ENCODE measurements around the gene BRD3OS. TPM values are rescaled to one million over a fixed set of nuclear protein-coding genes. Genes with fewer than 3 reads are reported as not detected.

BRD3OS gene
- total RNA-seq, 1 donor from 2014 or later, result 20.2 TPM

DNA sequence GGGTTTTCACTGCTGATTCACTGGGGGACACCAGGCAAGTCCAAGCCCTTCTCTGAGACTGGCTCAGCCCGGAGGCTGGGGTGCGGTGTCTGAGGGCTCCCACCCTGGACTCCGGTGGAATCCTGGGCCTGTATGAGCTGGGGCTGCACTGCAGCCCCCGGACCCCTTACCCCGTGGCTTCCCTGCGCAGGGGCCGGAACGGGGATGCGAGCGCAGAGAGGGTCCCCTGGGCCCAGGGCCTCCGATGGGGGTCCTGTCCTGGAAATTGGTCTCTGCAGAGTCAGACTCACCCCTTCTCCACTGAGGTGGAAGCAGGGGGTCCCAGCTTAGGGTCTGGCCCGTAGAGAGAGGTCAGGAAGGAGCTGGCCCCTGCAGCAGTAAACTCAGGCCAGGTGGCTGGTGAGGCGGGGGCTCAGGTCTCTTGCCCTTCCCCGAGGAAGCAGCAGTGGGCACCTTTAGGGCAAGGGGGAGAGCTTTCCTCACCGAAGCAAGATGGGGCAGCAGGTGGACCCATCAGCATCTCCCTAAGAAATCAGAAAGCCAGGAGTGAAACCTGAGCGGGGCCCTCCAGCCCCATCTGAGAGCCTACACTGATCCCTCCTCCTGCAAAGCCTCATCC lies 31.5 kb upstream of the BRD3OS start:
- FAIRE-seq (no peak), DNase-seq (ENCODE audit: low read depth) (no peak)

DNA sequence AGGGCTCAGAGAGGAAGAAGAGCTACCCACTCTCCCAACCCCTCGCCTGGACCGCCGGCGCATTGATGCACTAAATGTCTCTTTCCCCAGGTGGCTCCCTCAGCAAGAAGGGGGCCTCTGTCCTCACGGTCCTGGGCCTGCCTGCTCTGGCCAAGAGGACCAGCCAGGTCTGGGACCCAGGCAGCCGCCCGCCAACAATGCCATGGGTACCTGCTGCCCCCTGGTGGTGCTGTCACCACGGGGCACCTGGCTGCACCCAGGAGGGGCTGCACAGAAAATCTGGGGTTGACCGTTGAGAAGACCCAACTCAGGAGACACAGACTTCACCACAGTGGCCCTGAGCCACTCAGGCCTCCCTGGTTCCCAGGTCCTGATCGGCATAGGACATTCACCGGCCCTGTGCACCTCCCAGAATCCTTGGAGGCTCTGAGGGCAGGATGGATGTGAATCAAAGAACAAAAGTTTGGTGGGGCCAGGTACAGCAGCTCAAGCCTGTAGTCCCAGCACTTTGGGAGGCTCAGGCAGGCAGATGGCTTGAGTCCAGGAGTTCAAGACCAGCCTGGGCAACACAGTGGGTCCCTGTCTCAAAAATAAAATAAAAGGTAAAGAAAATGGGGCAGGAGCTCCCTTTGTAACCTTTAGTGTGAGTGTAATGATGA lies 30.8 kb upstream of the BRD3OS start:
- H3K27ac ChIP-seq (ENCODE audit: low read depth, low read length), result no peak overlapping the region
- no peaks in the 10 kb centered on the region for H3K9me3 ChIP-seq (ENCODE audit: insufficient read depth, low read depth, low read length)
- H3K79me2 ChIP-seq (ENCODE audit: insufficient read depth, low read length), result peaks cover 29% of the 10 kb centered on the region
- FAIRE-seq (no peak), DNase-seq (ENCODE audit: low read depth) (no peak)
- TF ChIP-seq EZH2 (IDR thresholded peaks at IDR 0.05; ENCODE audit: insufficient read depth, low read length), result no peak
- TF ChIP-seq, protein P1, sequence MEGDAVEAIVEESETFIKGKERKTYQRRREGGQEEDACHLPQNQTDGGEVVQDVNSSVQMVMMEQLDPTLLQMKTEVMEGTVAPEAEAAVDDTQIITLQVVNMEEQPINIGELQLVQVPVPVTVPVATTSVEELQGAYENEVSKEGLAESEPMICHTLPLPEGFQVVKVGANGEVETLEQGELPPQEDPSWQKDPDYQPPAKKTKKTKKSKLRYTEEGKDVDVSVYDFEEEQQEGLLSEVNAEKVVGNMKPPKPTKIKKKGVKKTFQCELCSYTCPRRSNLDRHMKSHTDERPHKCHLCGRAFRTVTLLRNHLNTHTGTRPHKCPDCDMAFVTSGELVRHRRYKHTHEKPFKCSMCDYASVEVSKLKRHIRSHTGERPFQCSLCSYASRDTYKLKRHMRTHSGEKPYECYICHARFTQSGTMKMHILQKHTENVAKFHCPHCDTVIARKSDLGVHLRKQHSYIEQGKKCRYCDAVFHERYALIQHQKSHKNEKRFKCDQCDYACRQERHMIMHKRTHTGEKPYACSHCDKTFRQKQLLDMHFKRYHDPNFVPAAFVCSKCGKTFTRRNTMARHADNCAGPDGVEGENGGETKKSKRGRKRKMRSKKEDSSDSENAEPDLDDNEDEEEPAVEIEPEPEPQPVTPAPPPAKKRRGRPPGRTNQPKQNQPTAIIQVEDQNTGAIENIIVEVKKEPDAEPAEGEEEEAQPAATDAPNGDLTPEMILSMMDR (IDR thresholded peaks at IDR 0.05; ENCODE audit: insufficient read depth, low read depth, low read length), result peak; percentile 81
- H3K9ac ChIP-seq (ENCODE audit: low read length), result no peak overlapping the region
- no peak overlapping the region for H2AFZ ChIP-seq (ENCODE audit: low read depth, low read length)
- H3K4me3 ChIP-seq (ENCODE audit: insufficient read depth, low read depth, low read length), result no peak overlapping the region
- H4K20me1 ChIP-seq (ENCODE audit: insufficient read depth, low read length), result peaks cover 29% of the 10 kb centered on the region
- peaks cover 7% of the 10 kb centered on the region for H3K4me1 Mint-ChIP-seq (ENCODE audit: low read depth, unreplicated experiment)
- no peaks in the 10 kb centered on the region for H3K36me3 ChIP-seq (ENCODE audit: insufficient read depth, low read length)
- peak overlapping the region; percentile 54 for H3K4me3 Mint-ChIP-seq (ENCODE audit: unreplicated experiment)
- H3K36me3 Mint-ChIP-seq (ENCODE audit: low read depth, unreplicated experiment), result no peaks in the 10 kb centered on the region
- peak overlapping the region; percentile 94 for H3K4me2 ChIP-seq (ENCODE audit: low read length)
- no peak overlapping the region for H3K27ac Mint-ChIP-seq (ENCODE audit: unreplicated experiment)
- no peaks in the 10 kb centered on the region for H3K27me3 ChIP-seq (ENCODE audit: insufficient read depth, low read length)
- no peaks in the 10 kb centered on the region for H3K9me3 Mint-ChIP-seq (ENCODE audit: unreplicated experiment)
- peaks cover 36% of the 10 kb centered on the region for H3K4me1 ChIP-seq (ENCODE audit: insufficient read depth, low read length)
- H3K27me3 Mint-ChIP-seq (ENCODE audit: low read depth, unreplicated experiment), result peaks cover 10% of the 10 kb centered on the region

More for the DNA sequence above, 31.5 kb upstream of the BRD3OS start:
- Mint-ChIP-seq H3K27me3 (ENCODE audit: low read depth, unreplicated experiment) (peaks cover 7% of the 10 kb centered on the region), H3K27ac (ENCODE audit: unreplicated experiment) (no peak overlapping the region), H3K36me3 (ENCODE audit: low read depth, unreplicated experiment) (no peaks in the 10 kb centered on the region), H3K4me1 (ENCODE audit: low read depth, unreplicated experiment) (peaks cover 7% of the 10 kb centered on the region), H3K4me3 (ENCODE audit: unreplicated experiment) (peak overlapping the region; percentile 83), H3K9me3 (ENCODE audit: unreplicated experiment) (no peaks in the 10 kb centered on the region)
- H3K27me3 ChIP-seq (ENCODE audit: insufficient read depth, low read length), result no peaks in the 10 kb centered on the region
- TF ChIP-seq, protein P1 (IDR thresholded peaks at IDR 0.05; ENCODE audit: insufficient read depth, low read depth, low read length), result no peak
- no peak for TF ChIP-seq EZH2 (IDR thresholded peaks at IDR 0.05; ENCODE audit: insufficient read depth, low read length)
- no peaks in the 10 kb centered on the region for H3K36me3 ChIP-seq (ENCODE audit: insufficient read depth, low read length)
- H3K9ac ChIP-seq (ENCODE audit: low read length), result peak overlapping the region; percentile 86
- peak overlapping the region; percentile 78 for H3K4me3 ChIP-seq (ENCODE audit: insufficient read depth, low read depth, low read length)
- H3K79me2 ChIP-seq (ENCODE audit: insufficient read depth, low read length), result peaks cover 36% of the 10 kb centered on the region
- no peaks in the 10 kb centered on the region for H3K9me3 ChIP-seq (ENCODE audit: insufficient read depth, low read depth, low read length)
- H3K4me1 ChIP-seq (ENCODE audit: insufficient read depth, low read length), result peaks cover 32% of the 10 kb centered on the region
- H2AFZ ChIP-seq (ENCODE audit: low read depth, low read length), result no peak overlapping the region
- peaks cover 33% of the 10 kb centered on the region for H4K20me1 ChIP-seq (ENCODE audit: insufficient read depth, low read length)
- peak overlapping the region; percentile 94 for H3K4me2 ChIP-seq (ENCODE audit: low read length)
- no peak overlapping the region for H3K27ac ChIP-seq (ENCODE audit: low read depth, low read length)

Data from astrocyte (in vitro differentiated cells and primary cell).